ACC112 (cell line): ENCODE results near the gene GFAP.

ENCODE experiments used
- H2AFZ ChIP-seq: fragments of 200-600 bp; sonication (generic); one replicate; pipeline ENCODE4 v1.6.0; 2017; ENCODE audit warnings: antibody characterized with exemption, low read length; ENCODE audit not compliant: unreplicated experiment
- H3K27ac ChIP-seq: fragments of 200-600 bp; sonication (generic); 2 replicates; pipeline ENCODE4 v1.5.1; 2014; ENCODE audit warnings: low read depth, mild to moderate bottlenecking, antibody characterized with exemption, low read length, moderate library complexity
- H3K27me3 ChIP-seq: fragments of 200-600 bp; sonication (generic); 2 replicates; pipeline ENCODE4 v1.6.1; 2014; ENCODE audit warnings: mild to moderate bottlenecking, antibody characterized with exemption, low read length, moderate library complexity, mixed read lengths; ENCODE audit not compliant: insufficient read depth
- H3K36me3 ChIP-seq: fragments of 200-600 bp; sonication (generic); 2 replicates; pipeline ENCODE4 v1.6.1; 2016; ENCODE audit warnings: mild to moderate bottlenecking, antibody characterized with exemption, low read length, moderate library complexity, mixed read lengths; ENCODE audit not compliant: insufficient read depth
- H3K4me1 ChIP-seq: fragments of 200-600 bp; sonication (generic); one replicate; pipeline ENCODE4 v1.6.1; 2016; ENCODE audit warnings: low read length, mixed read lengths; ENCODE audit not compliant: insufficient read depth, unreplicated experiment, control insufficient read depth
- H3K4me3 ChIP-seq: fragments of 200-600 bp; sonication (generic); 2 replicates; pipeline ENCODE4 v1.5.1; 2014; ENCODE audit warnings: mild to moderate bottlenecking, low read depth, low read length
- H3K79me2 ChIP-seq: fragments of 200-600 bp; sonication (generic); one replicate; pipeline ENCODE4 v1.6.0; 2016; ENCODE audit warnings: low read length; ENCODE audit not compliant: control insufficient read depth, unreplicated experiment, insufficient read depth

The GFAP gene

DNA sequence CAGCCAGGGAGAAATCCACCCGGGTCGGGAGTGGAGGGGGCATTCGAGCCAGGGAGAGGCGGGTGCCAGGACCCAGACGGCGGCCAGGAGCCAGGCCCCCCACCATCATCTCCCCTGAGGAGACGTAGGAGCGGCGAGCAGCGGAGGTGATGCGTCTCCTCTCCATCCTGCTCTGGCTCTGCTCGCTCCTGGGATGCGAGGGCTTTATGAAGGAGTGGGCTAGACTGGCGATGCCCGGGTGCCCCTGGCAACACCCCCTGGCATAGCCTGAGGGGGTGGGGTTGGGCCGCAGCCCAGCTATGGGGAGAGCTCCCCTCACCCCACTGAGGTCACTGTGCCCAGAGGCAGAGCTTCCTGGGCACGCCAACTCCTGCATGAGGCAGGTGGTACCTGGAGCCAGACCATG, at the start of gene GFAP:
Gene GFAP (minus strand): TSS at position 180 of the 406 bp plus-strand sequence. CDS start 14 bp downstream, at position 166.
- Histone ChIP-seq H3K27me3 (no peaks in the 10 kb centered on the region), H3K36me3 (no peaks in the 10 kb centered on the region), H3K79me2 (no peaks in the 10 kb centered on the region), H3K4me1 (peaks cover 19% of the 10 kb centered on the region), H2AFZ (no peak within 1 kb of the TSS), H3K27ac (no peak within 1 kb of the TSS), H3K4me3 (no peak within 1 kb of the TSS)

DNA sequence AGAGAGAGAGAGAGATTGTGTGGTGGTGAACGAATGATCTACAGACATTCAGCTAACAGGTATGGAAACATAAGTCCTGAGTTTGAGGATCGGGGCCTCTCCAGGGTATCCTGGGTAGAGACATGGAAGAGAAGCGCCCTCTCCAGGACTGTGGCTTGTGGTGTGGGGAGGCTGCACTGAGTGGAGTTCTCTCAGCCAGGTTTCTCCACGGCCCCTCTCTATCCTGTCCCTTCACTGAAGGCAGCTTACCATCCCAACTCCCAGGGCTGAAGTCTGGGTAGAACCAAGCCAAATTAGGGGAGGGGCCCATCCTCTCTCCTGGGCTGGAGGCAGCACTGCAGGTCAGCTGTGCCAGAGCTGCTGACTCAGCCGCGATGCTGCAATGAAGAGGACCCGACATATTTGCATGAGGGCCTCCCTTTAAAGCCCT, 46.6 kb upstream of the GFAP start:
- Histone ChIP-seq H3K4me3 (no peak overlapping the region), H3K79me2 (no peaks in the 10 kb centered on the region), H3K36me3 (no peaks in the 10 kb centered on the region), H3K4me1 (peaks cover 4% of the 10 kb centered on the region), H3K27ac (no peak overlapping the region), H2AFZ (no peak overlapping the region), H3K27me3 (peaks cover 16% of the 10 kb centered on the region)

DNA sequence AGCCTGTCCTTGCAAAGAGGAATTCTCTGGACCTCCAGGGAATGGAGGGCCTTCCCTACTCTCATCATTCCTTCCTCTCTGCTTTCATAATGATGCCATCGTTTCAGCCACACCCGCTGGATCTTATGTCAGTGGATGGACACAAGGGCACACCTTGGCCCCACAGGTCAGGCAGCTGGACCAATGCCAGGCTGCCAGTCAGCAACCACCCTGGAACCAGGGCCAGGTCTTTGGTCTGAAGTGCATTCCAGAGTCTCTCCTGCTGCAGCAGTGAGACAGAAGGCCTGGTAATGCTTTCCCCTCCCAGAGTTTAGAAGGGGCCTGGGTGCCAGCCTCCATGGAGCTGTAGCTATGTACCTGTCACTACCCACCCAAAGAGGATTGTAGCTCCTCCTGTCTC, 45.4 kb upstream of the GFAP start:
- no peak overlapping the region for H3K27ac ChIP-seq
- no peaks in the 10 kb centered on the region for H3K36me3 ChIP-seq
- peaks cover 4% of the 10 kb centered on the region for H3K27me3 ChIP-seq
- H3K79me2 ChIP-seq: no peaks in the 10 kb centered on the region
- no peak overlapping the region for H3K4me3 ChIP-seq
- peaks cover 4% of the 10 kb centered on the region for H3K4me1 ChIP-seq
- no peak overlapping the region for H2AFZ ChIP-seq

DNA sequence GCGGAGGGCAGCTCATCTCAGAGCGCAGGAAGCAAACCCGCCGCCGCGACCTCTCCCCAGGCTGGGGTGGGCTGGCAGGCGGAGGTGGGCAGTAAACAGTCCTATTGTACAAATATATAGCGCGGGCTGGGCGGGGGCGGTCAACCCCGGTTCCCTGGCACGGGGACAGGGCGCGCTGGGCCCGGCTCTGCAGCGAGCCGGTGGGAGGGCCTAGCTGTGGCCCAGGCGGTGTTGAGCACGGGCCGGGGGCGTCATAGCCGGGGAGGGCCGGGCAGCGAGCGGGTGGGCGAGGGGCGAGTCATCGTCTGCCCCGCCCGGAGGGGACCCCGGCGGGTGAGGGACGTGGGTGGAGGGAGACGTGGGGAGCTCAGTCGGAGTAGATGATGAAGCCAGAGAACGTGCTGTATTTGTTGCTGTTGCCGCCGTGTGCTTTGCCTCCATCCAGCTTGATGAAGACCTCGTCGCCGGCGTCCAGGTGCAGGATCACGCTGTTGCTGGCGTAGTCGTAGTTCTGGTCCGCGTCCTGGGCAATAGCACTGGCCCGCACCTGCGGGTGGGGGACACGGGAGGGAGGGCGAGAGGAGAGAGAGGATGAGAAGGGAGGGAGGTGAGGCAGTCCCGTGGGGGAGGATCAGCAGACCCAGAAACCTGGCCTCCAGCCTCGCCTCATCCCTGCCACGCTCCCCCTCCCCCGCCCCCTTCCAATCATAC, 44.7 kb upstream of the GFAP start:
- no peak overlapping the region for H2AFZ ChIP-seq
- no peaks in the 10 kb centered on the region for H3K27me3 ChIP-seq
- peaks cover 4% of the 10 kb centered on the region for H3K4me1 ChIP-seq
- H3K4me3 ChIP-seq: no peak overlapping the region
- no peak overlapping the region for H3K27ac ChIP-seq
- no peaks in the 10 kb centered on the region for H3K36me3 ChIP-seq
- no peaks in the 10 kb centered on the region for H3K79me2 ChIP-seq

DNA sequence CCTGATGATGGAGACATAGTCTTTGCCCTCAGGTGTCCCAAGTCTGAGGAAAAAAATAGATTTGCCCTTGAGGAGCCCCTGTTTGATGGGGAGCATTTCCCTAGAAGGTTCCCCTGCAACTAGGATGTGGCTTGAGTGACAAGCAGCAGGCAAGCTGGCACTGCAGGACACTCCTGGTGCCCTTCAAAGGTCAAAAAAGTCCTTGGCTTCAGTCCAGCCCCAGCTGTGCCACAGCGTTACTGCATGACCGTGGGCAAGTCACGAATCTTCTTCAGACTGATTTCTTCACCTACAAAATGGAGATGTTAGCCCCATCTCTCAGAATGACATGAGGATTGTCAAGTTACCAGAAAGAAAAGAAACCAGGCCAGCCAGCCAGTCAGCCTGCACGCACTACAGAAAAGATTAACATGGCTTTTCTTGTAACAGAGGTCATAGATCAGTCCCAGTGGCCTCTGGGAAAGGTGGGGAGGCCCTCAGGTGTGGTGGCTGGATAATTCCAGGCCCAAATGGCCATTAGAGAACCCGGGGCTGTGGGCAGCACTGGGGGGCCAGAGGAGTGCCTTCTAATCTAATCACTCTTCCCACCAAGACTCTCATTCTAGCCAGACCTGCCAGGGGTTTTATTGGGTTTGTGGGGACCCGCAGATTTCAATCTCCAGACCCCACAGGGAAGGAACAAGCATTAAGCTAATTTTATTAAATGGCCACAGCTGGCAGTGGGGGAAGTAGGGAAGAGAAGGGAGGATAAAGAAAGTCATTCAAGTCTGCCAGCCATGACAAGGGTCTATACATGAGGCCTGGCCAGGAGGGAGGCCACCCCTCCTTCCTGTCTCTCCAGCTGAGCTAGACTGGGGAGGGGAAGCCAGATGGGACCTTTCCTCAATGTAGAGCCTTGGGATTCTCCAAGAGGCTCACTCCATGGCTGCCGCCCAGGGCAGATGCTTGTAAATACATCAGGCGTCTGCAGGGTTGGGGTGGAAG, 42.0 kb upstream of the GFAP start:
- H3K79me2 ChIP-seq: no peaks in the 10 kb centered on the region
- no peaks in the 10 kb centered on the region for H3K36me3 ChIP-seq
- no peak overlapping the region for H3K27ac ChIP-seq
- H3K4me3 ChIP-seq: no peak overlapping the region
- no peak overlapping the region for H2AFZ ChIP-seq
- no peaks in the 10 kb centered on the region for H3K27me3 ChIP-seq
- peaks cover 4% of the 10 kb centered on the region for H3K4me1 ChIP-seq

DNA sequence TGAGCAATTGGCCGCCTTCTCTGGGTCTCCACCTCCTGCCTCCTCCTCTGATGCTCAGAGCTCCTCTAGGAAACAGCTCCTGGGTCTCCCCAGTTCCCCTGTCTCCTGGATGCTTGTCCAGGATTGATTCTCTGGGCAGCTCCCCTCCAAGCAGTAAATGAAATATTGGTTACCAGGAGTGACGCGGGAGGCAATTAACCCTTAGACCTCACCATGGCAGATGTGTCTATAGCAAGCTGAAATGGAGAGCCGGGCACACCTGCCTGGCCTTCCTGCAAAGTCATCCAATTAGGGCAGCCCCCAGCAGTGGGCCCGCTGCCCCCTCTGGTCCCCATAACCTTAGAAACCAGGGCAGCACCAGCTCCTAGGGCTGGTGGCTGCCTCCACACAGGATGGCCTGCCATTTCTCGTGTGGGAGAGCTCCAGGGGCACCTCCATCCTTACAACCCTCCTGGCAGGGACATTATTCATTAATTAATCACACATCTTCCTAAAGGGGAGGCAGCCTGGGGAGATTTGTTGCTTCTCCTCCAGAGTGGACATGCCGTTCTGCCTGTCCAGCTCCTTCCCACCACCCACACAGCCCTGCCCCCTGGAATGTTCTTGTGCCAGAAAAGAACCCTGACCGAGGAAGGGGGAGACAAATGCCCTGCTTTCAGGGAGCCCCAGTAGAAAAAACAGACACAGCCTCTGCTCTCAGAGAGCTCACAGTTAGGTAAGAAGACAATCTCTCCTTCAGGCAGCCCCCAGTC, 40.5 kb upstream of the GFAP start:
- Histone ChIP-seq H3K27me3 (no peaks in the 10 kb centered on the region), H2AFZ (no peak overlapping the region), H3K27ac (no peak overlapping the region)

DNA sequence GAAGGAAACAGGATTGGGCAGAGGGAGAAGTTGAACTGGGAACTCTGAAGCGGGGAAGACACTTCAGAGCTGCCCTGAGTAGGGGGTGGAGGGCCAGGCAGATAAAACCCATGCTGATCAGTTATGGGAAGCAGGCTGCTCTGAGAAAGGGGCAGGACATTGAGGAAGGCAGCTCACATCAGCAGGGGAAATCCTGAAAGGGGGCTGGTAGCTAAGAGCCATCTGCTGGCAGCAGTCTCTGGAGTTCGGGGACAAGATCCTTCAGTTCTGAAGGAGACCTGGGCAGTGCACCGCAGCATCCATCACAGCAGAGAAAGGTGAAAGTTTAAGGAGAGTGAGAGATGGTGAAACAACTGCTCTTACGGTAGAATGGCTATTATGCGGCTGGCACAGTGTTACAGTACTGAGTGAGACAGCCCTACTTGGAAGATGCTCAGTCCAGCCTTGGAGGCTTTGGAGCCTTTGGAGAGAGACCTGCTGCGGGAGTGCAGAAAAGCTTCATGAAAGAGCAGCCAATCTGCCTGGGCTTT, 37.7 kb upstream of the GFAP start:
- Histone ChIP-seq H3K4me3 (no peak overlapping the region), H3K36me3 (no peaks in the 10 kb centered on the region), H3K27me3 (no peaks in the 10 kb centered on the region), H3K4me1 (peaks cover 3% of the 10 kb centered on the region), H3K27ac (no peak overlapping the region), H2AFZ (no peak overlapping the region), H3K79me2 (no peaks in the 10 kb centered on the region)

More for the DNA sequence above, 40.5 kb upstream of the GFAP start:
- no peaks in the 10 kb centered on the region for H3K79me2 ChIP-seq
- no peaks in the 10 kb centered on the region for H3K36me3 ChIP-seq
- H3K4me1 ChIP-seq: peaks cover 4% of the 10 kb centered on the region
- no peak overlapping the region for H3K4me3 ChIP-seq

DNA sequence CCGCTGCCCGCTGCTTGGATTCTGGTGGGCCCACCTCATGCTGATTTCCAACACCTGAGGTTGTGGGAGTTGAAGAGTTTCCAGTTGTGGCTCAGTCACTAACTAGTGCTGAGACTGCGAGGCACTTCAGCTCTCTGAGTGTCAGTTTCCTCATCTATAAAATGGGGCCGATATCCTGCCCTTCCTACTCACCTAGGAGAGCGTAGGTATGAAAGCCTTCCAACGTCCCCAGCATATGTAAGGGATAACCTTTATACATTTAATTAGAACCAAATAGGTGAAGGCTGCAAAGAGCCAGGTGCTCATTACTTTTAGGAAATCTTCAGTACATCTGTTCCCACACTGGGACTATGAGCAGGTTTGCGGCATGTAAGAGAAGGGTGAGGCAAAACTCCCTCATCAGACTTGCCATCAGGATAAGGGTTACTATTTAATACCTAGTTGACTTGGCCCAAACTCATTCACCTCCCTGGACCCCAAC, 33.1 kb upstream of the GFAP start:
- H3K79me2 ChIP-seq: peaks cover 42% of the 10 kb centered on the region
- no peaks in the 10 kb centered on the region for H3K27me3 ChIP-seq
- H3K4me1 ChIP-seq: peaks cover 4% of the 10 kb centered on the region
- peak overlapping the region; percentile 100 for H3K4me3 ChIP-seq
- no peaks in the 10 kb centered on the region for H3K36me3 ChIP-seq
- H2AFZ ChIP-seq: peak overlapping the region; percentile 87
- no peak overlapping the region; the same call in 1 of the 2 replicates for H3K27ac ChIP-seq

DNA sequence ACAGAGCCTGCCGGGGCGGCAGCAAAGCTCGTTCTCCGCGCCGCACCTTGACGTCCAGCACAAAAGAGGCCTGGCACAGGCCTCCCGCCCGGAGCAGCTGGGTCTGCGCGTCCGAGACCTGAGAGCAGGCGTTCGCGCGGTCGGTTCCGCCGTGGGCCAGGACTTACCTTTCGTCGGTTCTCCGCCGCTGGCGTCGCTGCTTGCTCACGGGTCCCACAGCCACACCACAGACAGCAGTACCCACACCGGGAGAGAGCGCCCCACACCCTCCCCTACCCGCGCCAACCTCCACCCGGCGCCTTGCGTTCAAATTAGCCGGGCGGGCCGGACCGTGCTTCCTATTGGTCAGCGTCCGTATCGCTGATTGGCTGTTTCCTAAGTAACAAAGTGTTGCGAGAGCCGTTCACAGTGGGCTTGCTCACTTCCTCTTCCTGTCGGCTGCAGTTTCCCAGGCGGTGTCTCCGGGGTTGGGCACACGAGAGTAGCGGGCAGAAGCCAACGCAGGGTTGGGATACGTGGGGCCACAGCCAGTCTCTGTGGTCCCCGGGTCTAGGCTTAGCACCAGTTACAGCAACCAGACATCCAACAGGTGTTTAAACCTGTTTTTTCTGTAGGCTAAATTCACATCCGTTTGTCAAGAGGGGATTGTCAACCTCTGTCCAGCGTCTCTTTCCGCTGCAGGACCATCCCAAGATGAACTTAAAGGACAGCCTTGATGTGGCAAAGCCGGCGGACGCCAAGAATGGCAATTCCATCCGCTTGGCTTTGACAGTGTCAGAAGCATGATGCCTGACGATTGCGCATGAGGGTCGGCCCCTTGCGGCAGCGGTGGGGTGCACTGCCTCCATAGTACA, 32.4 kb upstream of the GFAP start, which contains the start of gene KIF18B:
Gene KIF18B (minus strand): TSS at position 313 of the 854 bp plus-strand sequence. CDS start 11,429 bp downstream, outside the sequence.
- Histone ChIP-seq H2AFZ (peak within 1 kb of the TSS; percentile 87), H3K79me2 (peaks cover 48% of the 10 kb centered on the region), H3K4me3 (peak within 1 kb of the TSS; percentile 100), H3K27me3 (no peaks in the 10 kb centered on the region), H3K36me3 (no peaks in the 10 kb centered on the region), H3K4me1 (peaks cover 4% of the 10 kb centered on the region), H3K27ac (peak within 1 kb of the TSS; percentile 59)
